Left colon (tissue), 2 donors: ENCODE measurements around the gene MMP24. TPM values are rescaled to one million over a fixed set of nuclear protein-coding genes. Genes with fewer than 3 reads are reported as not detected.

ENCODE experiments used
- ATAC-seq: fragments of 200-7000 bp; cut with Tn5 transposase; one replicate; pipeline ENCODE4 v1.9.1; 2020; ENCODE audit warnings: mild to moderate bottlenecking, moderate library complexity
- DNase-seq, 2 donors: peaks; one replicate each; pipeline ENCODE4 v3.0.0-alpha.2; 2020
- intact Hi-C, 2 donors: fragments of 100-400 bp; cut with DNase I in 1 of 2; cut with micrococcal nuclease in 1 of 2; formaldehyde crosslinking; loops; one replicate each; pipeline versions ENCODE4 v1.11.2 to v1.14.0; 2022; cut with DNase I, micrococcal nuclease
- total RNA-seq, 2 donors: library from RNA; stranded (reverse); fragmentation: NEBNext Ultra II Directional; extraction: Animal tissue kit (Norgen Biotek cat#: 25700); gene quantifications; one replicate each; pipeline ENCODE4 v1.2.1, GENCODE V29; 2021
- donor health status: DM: no; HTN: no; CAD: no.
- donor health status: DM: yes; HTN: yes; CAD: no.

MMP24 gene
- total RNA-seq, 2 donors from 2014 or later: 0.09 to 0.59 TPM

DNA sequence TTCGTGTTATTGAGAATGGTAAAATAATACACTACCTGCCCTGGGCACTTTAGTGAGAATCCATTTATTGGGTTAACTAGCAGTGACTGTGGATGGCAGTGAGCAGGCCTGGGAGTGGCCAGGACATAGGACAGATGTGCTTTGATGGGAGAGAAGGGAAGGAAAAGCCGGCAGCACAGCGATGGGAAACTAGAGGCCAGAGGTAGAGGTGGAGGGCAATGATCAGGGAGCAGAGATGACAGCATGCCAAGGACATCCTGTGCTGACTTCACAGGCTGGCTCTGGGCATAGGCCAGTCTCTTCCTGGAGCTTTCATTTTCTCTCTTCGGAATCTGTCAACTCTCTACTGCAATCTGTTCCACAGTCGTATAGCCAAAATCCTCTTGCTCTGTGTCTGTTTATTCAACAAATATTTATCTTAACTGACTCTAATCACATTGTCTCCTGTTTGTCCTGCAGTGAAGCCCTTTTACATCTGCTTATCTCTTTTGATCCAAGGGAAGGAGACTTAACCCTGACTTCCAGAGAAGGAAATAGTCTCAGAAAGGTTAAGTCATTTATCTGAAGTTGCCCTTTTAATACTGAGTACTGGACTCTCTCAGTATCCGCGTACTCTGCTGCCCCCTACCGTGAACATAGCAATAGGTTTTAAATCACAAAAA lies 18.4 kb upstream of the MMP24 start:
- ATAC-seq: peak; percentile 96

DNA sequence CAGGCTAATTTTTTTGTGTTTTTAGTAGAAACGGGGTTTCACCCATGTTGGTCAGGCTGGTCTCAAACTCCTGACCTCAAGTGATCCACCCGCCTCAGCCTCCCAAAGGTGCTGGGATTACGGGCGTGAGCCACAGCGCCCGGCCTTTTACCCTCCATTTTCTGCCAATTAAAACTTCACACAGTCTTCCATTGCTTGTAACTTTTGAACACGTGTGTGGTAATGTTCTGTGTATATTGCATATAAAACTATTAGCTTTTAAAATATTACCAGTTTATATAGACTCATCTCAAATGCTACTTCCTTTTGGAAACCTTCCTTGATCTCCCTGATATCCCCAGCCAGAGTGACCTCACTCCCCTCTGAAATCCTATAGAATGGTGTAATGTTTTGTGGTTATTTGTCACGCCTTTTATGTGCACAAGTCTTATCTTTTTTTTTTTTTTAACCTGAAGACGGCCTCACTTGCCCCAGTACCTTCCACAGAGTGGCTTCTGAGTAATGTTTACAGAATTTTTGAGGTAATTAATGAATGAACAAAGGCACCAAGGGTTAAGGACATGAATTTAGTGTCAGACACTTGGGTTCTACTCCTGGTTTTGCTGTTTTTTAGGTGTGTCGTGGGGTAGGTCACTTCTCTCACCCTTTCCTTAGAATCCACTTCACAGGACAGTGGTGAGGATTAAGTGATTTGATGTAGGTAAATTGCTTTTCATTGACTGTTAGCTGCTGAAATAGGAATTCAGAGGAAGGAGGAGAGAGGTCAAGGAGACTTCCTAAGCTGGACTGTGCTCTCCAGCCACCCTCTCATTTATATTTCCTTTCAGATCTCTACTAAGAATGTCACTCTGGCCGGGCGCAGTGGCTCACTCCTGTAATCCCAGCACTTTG lies 11.2 kb upstream of the MMP24 start:
- ATAC-seq: peak; percentile 57
- DNase-seq: no peak
- intact Hi-C loops: no loop called here

More for the DNA sequence above, 18.4 kb upstream of the MMP24 start:
- peak; percentile 73 to 90 for DNase-seq
- intact Hi-C loops: loop anchor here in 1 of 2 donors (10.0 kb wide), 1 partner anchor 63 kb away; the partner anchor contains the start of gene EDEM2

GRCh38 chr20:35216541-35216940 lies 9.9 kb upstream of the MMP24 start:
- intact Hi-C loops: no loop called here
- DNase-seq (no peak), ATAC-seq (no peak)

DNA sequence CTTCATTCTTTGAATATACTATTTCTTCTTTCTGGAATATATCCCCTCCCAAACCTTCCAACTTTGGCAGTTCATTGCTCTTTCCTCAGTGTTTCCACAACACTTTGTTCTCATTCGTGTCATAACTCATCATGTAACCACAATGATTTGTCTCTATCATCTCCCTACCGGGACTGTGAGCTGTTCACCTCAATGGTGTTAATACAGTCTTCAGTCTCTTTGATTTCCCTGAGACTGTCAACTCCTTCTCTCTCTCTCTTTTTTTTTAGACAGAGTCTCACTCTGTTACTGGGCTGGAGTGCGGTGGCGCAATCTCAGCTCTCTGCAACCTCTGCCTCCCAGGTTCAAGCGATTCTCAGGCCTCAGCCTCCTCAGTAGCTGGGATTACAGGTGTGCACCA lies 2.5 kb upstream of the MMP24 start:
- intact Hi-C loops: no loop called here
- no peak for ATAC-seq
- DNase-seq: no peak

DNA sequence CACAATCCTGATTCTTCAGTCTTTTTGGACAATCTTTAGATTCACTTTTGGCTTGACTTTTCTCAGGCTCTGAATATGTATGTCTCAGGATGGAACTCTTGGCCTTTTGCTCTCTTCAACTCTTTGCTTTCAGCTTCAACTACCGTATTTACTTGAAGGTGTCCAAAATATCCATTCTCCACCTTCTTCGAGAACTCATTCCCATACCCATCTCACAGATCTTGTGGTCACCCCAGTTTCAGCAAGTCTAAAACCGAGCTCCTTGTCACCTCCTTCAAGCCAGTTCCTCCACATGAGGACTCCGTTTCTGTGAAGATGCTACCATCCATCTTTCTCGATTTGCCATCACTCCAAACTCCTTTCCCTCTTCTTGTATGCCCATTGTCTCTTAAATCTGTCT lies 2.0 kb upstream of the MMP24 start:
- no peak for ATAC-seq
- intact Hi-C loops: no loop called here
- no peak for DNase-seq

GRCh38 chr20:35225319-35226125 lies 968 bp upstream of the MMP24 start:
- DNase-seq (no peak), ATAC-seq (no peak)
- intact Hi-C loops: no loop called here

DNA sequence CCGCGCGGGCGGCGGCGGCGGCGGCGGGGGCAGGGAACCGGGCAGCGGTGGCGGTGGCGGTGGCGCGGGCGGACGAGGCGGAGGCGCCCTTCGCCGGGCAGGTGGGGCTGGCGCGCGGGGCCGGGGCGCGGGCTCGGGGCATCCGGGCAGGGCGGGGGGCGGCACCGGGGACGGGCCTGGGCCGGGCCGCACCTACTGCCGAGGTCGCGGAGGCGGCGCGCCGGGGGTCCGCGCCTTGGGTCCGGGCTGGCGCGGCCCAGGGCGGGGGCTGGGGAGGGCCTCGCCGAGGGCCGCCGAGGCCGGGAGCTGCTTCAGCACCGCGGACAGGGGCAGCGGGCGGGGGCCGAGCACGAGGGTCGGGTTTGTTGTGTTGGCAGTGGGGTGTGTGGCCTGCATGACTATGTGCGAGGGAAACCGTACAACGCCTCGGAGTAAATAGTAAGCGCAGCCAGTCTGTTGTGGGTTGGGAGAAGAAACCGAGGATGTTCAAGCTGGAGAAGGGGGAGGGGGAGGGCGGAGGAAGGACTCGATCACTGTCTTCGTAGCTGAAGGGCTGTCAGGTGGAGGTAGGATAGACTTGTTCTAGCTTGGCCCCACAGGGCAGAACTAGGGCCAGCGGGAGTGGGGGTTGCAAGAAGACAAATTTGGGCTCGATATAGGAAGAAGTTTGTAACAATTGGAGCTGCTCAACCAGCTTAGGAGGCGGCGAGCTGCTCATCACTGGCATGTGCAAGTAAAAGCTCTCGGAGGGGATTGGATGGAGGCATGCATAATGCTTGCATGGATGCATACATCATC lies 593 bp downstream of the MMP24 start:
- intact Hi-C loops: no loop called here
- ATAC-seq (peak; percentile 79), DNase-seq (peak in 1 of 2 donors; percentile 28)

DNA sequence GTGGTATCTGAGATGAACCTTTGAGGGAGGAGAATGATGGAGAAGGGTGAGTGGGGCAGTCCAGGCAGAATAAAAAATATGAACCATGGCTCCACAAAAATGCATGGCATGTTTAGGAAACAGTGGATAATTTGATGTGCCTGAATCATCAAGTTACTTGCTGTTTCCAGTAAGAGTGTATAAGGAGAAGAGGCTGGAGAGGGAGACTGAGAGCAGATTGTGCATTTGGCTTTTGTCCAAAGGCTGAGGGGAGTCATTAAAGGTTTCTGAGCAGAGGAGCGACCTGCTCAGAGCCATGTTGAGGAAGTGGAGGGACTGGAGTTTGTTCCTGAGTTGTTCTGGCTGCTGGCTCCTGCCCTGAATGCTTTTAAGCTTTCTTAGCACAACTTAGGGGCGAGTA lies 6.1 kb downstream of the MMP24 start:
- intact Hi-C loops: no loop called here
- no peak for ATAC-seq
- DNase-seq: no peak

DNA sequence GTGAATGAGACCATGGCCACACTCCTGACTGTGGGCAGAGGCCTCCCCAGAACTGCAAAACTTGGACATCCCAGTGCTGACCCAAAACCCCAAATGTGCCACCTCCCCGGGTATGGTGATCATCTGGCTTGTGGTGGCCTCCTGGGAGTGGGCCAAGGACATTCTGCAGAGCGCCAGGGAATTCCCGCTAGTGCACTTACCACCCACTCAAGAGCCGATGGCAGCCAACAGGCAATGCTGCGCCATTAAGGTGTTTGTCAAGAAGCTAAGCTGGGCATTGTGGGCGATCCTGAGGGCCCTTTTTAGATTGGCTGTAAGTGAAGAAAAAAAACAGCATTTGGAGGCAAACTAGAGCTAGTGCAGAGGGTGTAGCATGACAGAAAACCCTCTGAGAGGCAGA lies 9.4 kb downstream of the MMP24 start:
- ATAC-seq (no peak), DNase-seq (no peak)
- intact Hi-C loops: no loop called here

- intact Hi-C loops: no loop called here
- DNase-seq: no peak
- no peak for ATAC-seq
These were observed 11.0 kb downstream of the MMP24 start for GRCh38 chr20:35237486-35237885.

- ATAC-seq (no peak), DNase-seq (no peak)
- intact Hi-C loops: no loop called here
These were observed 11.7 kb downstream of the MMP24 start for GRCh38 chr20:35238170-35238569.

DNA sequence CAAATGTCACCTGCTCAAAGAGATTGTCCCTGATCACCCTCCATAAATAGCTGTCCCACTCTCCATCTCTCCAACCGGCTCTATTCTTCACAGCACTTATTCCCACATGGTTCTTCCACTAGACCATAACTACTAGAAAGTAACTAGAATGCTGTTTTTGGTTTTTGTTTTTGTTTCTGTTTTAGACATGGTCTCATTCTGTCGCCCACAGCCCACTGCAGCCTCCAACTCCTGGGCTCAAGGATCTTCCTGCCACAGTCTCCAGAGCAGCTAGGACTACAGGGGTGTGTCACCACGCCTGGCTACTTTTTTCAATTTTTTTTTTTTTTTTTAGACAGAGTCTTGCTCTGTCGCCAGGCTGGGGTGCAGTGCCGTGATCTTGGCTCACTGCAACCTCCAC lies 12.2 kb downstream of the MMP24 start:
- intact Hi-C loops: no loop called here
- no peak for ATAC-seq
- no peak for DNase-seq

DNA sequence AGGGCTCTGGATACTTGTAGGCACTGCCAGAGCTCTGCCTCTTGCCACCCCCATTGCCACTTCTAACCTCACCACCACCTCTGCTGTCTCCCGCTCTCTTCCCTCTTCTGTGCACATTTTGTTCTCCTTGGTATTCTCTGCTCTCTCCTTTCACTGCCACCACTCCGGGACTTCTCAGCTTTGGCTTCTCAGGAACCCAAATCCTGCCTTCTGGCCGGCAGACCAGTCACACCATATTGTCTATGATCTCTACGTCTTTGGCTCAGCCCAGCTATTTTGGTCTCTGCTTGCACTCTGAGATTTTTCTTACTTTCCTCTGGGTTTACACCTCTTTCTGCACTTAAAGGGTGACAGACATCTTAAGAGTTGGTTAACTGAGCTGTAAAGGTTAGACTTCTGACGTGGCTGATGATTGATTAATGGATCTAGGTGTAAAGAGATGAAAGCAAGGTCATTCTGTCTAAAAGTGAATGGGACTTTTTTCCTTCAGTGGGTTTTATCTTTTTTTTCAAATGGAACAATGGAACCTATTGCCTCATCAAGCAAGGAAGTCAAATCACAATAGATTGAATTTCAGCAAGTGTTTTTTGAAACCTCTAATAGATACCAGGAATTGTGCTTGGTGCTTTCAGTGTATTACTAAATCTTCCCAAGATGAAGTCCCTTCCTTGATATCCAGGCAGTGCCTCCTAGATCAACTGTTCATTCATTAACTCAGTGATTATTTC lies 13.8 kb downstream of the MMP24 start:
- intact Hi-C loops: no loop called here
- DNase-seq (no peak), ATAC-seq (no peak)

GRCh38 chr20:35240811-35241293 lies 14.4 kb downstream of the MMP24 start:
- intact Hi-C loops: no loop called here
- ATAC-seq (no peak), DNase-seq (no peak)

- intact Hi-C loops: no loop called here
- no peak for ATAC-seq
These were observed 16.8 kb downstream of the MMP24 start for GRCh38 chr20:35243317-35243716.

GRCh38 chr20:35243986-35244385 lies 17.5 kb downstream of the MMP24 start:
- DNase-seq: no peak
- ATAC-seq: no peak
- intact Hi-C loops: no loop called here

More at GRCh38 chr20:35243317-35243716, 16.8 kb downstream of the MMP24 start:
- DNase-seq: no peak

DNA sequence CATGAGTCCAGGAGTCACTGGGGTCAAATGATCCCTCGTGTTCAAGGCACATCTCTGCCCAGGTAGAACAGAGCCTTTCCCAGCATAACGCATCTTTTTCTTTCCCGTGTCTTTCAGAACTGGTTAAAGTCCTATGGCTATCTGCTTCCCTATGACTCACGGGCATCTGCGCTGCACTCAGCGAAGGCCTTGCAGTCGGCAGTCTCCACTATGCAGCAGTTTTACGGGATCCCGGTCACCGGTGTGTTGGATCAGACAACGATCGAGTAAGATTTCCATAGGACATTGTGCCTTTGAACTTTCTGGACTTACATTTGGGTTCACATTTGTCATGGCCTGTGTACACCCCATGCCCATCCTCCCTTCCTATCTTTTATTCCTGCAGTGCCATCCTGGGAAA lies 20.2 kb downstream of the MMP24 start:
- DNase-seq: no peak
- no peak for ATAC-seq
- intact Hi-C loops: no loop called here
